Glutamatergic neuron (in vitro differentiated cells): Measurements from ENCODE around the gene OR6K3. TPM values are rescaled to one million over a fixed set of nuclear protein-coding genes. Genes with fewer than 3 reads are reported as not detected.

Experiments used
- DNase-seq: peaks from one replicate; pipeline ENCODE4 v3.0.0; 2022
- H3K27ac Mint-ChIP-seq: one replicate; pipeline ENCODE4 v1.8.0; 2020; ENCODE audit warnings: mild to moderate bottlenecking, mixed read lengths, inconsistent platforms; ENCODE audit not compliant: unreplicated experiment
- H3K27me3 Mint-ChIP-seq: one replicate; pipeline ENCODE4 v1.8.0; 2020; ENCODE audit warnings: mild to moderate bottlenecking, moderate library complexity, mixed read lengths, inconsistent platforms; ENCODE audit not compliant: unreplicated experiment
- H3K36me3 Mint-ChIP-seq: one replicate; pipeline ENCODE4 v1.8.0; 2020; ENCODE audit warnings: mild to moderate bottlenecking, mixed read lengths, inconsistent platforms; ENCODE audit not compliant: unreplicated experiment
- H3K4me1 Mint-ChIP-seq: one replicate; pipeline ENCODE4 v1.8.0; 2020; ENCODE audit warnings: mild to moderate bottlenecking, low read depth, mixed read lengths, inconsistent platforms; ENCODE audit not compliant: unreplicated experiment
- H3K4me3 Mint-ChIP-seq: one replicate; pipeline ENCODE4 v1.8.0; 2020; ENCODE audit warnings: mild to moderate bottlenecking, mixed read lengths, inconsistent platforms; ENCODE audit not compliant: unreplicated experiment
- H3K9me3 Mint-ChIP-seq: one replicate; pipeline ENCODE4 v1.8.0; 2020; ENCODE audit warnings: mild to moderate bottlenecking, moderate library complexity, mixed read lengths, inconsistent platforms; ENCODE audit not compliant: unreplicated experiment
- total RNA-seq: library from RNA; stranded (reverse); fragmentation: NEBNext Ultra II Directional; extraction: Animal tissue kit (Norgen Biotek cat#: 25700); gene quantifications from one replicate; pipeline ENCODE4 v1.2.1, GENCODE V29; 2021; ENCODE audit not compliant: unreplicated experiment
- TF ChIP-seq, protein P1 (sequence below): fragments of 200-600 bp; sonication (generic); IDR thresholded peaks from one replicate; pipeline ENCODE4 v1.5.0; 2021; ENCODE audit not compliant: partially characterized antibody, unreplicated experiment

OR6K3 gene
- total RNA-seq, 1 donor from 2014 or later = not detected

DNA sequence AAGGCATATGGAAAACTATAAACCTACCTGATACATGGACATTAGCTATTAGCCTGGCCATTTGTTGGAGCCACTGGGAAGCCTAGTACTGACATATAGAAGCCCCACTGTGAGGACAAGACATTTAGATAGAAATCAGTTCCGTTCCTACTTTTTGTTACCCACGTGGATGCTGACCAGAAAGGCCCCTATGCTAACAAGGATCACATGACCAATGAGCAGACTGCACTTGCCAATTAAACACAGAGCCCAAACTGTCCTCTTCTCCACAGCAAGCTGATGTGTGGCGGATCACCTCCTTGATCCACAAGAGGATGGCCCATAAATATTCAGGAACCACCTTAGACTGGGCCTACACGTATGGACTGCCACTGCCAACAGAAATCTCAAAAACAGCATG lies 11.2 kb upstream of the OR6K3 start:
- Mint-ChIP-seq H3K9me3 (no peaks in the 10 kb centered on the region), H3K4me1 (no peaks in the 10 kb centered on the region), H3K36me3 (no peaks in the 10 kb centered on the region), H3K27ac (no peak overlapping the region), H3K4me3 (no peak overlapping the region), H3K27me3 (peaks cover 4% of the 10 kb centered on the region)
- DNase-seq = no peak
- TF ChIP-seq, protein P1, sequence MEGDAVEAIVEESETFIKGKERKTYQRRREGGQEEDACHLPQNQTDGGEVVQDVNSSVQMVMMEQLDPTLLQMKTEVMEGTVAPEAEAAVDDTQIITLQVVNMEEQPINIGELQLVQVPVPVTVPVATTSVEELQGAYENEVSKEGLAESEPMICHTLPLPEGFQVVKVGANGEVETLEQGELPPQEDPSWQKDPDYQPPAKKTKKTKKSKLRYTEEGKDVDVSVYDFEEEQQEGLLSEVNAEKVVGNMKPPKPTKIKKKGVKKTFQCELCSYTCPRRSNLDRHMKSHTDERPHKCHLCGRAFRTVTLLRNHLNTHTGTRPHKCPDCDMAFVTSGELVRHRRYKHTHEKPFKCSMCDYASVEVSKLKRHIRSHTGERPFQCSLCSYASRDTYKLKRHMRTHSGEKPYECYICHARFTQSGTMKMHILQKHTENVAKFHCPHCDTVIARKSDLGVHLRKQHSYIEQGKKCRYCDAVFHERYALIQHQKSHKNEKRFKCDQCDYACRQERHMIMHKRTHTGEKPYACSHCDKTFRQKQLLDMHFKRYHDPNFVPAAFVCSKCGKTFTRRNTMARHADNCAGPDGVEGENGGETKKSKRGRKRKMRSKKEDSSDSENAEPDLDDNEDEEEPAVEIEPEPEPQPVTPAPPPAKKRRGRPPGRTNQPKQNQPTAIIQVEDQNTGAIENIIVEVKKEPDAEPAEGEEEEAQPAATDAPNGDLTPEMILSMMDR = no peak

DNA sequence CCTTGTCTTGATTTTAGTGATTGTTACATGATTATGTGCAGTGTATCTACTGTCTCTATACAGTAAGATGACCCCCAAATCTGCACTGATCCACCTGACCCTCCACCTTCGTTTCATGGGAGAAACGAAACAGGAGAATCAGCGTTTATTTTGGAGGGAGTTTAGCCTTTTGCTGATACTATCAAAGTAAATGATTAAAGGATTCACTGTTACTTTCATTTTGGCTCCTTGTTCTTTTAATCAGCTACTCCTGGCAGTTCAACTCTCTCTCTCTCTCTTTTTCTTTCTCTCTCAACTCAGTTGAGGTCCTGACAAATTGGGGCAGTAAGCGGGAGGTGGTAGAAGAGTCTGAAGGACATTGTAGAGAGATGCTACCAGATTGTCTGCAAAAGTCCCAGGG lies 9.9 kb upstream of the OR6K3 start:
- DNase-seq = no peak
- Mint-ChIP-seq H3K4me1 (no peaks in the 10 kb centered on the region), H3K27ac (no peak overlapping the region), H3K36me3 (no peaks in the 10 kb centered on the region), H3K9me3 (no peaks in the 10 kb centered on the region), H3K4me3 (no peak overlapping the region), H3K27me3 (peaks cover 4% of the 10 kb centered on the region)
- TF ChIP-seq, protein P1 = no peak

DNA sequence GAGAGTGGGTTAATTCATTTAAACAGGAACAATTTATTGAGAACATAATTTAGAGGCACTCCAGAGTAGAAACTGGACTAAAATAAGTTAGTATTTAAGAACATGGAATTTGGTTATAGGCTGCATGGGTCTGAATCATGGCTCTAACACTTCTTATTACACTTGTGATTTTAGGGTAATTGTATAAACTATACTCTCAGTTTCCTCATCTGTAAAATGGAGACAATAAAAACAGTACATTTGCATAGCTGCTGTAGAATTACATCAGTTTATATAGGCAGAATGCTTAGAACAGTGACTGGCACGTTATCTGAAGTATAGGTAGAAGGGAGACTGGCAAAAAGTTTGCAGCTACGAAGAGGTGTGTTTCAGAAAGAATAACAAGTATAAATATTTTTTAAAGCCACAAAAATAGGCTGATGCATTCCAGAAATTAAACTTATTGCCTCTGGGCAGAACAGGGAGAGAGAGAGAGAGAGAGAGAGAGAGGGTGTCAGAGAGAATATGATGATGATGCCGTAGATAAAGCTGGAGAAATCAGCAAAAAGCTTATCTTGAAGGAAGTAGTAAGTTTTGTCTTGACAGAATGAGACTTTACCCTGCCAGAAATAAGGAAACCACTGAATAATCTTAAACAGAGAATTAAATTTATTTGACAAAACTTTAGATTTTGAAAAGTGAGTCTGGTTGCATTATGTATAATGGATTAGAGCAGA lies 8.1 kb upstream of the OR6K3 start:
- no peaks in the 10 kb centered on the region for H3K9me3 Mint-ChIP-seq
- no peak for DNase-seq
- peaks cover 3% of the 10 kb centered on the region for H3K27me3 Mint-ChIP-seq
- H3K27ac Mint-ChIP-seq = no peak overlapping the region
- TF ChIP-seq, protein P1 = no peak
- H3K4me3 Mint-ChIP-seq = no peak overlapping the region
- no peaks in the 10 kb centered on the region for H3K36me3 Mint-ChIP-seq
- H3K4me1 Mint-ChIP-seq = no peaks in the 10 kb centered on the region

DNA sequence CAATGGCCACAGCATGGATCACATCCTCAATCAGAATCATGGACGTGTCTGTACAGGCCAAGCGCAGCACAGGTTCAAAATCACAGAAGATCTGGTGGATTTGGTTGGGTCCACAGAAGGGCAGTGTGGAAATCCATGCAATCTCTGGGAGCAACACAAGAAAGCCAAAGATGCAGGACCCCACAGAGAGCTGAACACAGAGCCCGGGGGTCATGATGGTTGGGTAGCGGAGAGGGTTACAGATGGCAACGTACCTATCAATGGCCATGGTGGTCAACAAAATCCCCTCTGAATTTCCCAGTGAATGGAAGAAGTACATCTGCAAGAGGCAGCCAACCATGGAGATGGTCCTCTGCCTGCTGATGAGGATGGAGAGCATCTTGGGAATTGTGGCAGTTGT lies 3.9 kb upstream of the OR6K3 start:
- no peak for DNase-seq
- no peaks in the 10 kb centered on the region for H3K9me3 Mint-ChIP-seq
- no peak overlapping the region for H3K27ac Mint-ChIP-seq
- peaks cover 3% of the 10 kb centered on the region for H3K27me3 Mint-ChIP-seq
- TF ChIP-seq, protein P1 = no peak
- no peak overlapping the region for H3K4me3 Mint-ChIP-seq
- no peaks in the 10 kb centered on the region for H3K4me1 Mint-ChIP-seq
- H3K36me3 Mint-ChIP-seq = no peaks in the 10 kb centered on the region

DNA sequence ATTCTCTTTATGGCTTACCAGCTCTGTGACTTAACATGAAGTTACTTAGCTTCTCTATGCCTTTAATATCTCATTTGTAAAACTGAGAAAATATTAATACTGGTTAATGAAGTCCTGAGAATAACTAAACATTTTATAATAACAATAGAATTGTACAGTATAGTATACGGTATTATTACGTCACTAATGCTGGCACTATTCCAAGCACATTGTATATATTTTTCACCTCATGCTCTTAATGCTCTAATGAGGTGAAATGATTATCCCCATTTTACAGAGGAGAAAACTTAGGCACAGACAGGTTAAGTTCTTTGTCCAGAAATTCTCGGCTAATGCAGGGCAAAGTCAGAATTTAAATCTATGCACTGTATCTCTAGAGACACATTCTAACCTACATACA lies 856 bp downstream of the OR6K3 start:
- Mint-ChIP-seq H3K4me1 (no peaks in the 10 kb centered on the region), H3K4me3 (no peak overlapping the region)

More for the DNA sequence above, 856 bp downstream of the OR6K3 start:
- DNase-seq = no peak
- peaks cover 3% of the 10 kb centered on the region for H3K27me3 Mint-ChIP-seq
- no peaks in the 10 kb centered on the region for H3K36me3 Mint-ChIP-seq
- no peaks in the 10 kb centered on the region for H3K9me3 Mint-ChIP-seq
- no peak overlapping the region for H3K27ac Mint-ChIP-seq
- TF ChIP-seq, protein P1 = no peak
